GM21723 (cell line): ENCODE results near the gene CPSF7.
A peak's percentile ranks its signal among the peaks of the same experiment; 100 is the strongest.
"Not testable (repeated sequence)": the region's sequence is repeated elsewhere in the genome, so short reads cannot be mapped to it uniquely, and the experiment has no call there.

Experiments used
- ATAC-seq: cut with Tn5 transposase; IDR thresholded peaks from one replicate; pipeline ENCODE4 v1.9.1; 2021; ENCODE audit warnings: mild to moderate bottlenecking, moderate library complexity; ENCODE audit not compliant: unreplicated experiment

CPSF7 gene

DNA sequence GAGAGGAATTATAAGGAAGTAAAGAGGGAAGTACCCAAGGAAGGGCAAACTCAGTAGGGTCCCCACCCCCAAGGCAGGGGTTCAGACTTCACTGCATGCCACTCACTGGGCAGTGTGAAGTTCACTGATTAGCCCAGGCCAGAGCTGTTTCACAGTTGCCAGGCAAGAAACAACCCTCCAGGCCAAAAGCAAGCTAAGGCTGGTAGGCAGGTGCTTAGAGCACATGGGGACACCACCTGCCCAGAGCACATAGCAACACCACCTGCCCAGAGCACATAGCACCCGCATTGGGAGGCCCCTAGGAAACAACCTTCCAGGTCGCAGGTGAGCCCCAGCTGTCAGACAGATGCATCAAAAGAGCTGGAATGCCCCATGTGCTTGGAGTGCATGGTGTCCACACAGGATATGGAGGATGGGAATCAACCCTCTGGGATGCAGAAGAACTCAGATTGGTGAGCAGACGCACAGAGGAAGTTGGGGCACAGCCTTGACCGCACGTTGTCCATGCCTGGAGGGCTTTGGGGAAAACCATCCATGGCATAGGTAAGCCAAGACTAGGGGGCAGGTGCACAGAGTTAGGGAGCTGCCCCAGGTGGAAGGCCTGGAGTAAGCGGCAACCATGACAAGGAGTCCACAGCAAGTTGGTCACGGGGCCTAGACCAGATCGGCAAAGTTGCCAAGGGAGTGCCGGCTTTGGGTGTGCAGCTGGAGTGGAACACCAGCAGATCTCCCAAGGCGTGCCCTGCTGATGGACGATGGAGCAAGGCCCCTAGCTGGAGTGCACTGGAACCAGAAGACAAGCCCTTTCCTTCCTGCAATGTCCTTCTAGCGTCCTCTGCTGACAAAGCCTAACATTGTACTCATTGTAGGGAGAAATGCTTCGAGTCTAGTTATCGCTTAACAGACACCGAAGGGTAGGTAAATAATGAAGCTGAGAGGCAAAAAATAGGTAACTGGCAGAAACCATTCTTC lies 45.2 kb downstream of the CPSF7 start:
- no peak for ATAC-seq

DNA sequence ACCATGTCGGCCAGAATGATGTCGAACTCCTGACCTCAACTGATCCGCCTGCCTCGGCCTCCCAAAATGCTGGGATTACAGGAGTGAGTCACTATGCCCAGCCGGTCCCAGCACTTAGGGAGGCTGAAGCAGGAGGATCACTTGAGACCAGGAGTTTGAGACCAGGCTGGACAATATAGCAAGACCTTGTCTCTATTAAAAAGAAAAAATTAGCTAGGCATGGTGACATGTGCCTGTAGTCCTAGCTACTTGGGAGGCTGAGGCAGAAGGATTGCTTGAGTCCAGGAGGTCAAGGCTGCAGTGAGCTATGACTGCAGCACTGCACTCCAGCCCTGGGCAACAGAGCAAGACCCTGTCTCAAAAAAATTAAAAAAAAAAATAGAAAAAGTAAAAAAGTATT lies 45.9 kb downstream of the CPSF7 start:
- not testable (repeated sequence) for ATAC-seq

DNA sequence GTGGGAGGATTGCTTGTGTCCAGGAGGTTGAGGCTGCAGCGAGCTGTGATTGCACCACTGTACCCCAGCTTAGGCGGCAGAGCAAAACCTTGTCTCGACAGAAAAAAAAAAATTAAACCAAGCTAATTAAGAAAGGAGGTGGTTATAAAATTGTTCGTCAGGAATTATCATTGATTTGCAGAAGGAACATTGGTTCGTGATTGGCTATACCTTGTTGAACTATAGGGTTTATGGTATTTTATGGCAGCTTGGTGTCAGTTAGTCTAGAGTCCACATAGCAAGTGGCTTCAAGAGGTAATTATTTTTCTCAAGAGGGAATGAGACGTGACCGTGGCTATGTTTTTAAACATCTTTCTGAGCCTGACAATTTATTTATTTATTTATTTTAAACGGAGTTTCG lies 48.9 kb downstream of the CPSF7 start:
- ATAC-seq = no peak

DNA sequence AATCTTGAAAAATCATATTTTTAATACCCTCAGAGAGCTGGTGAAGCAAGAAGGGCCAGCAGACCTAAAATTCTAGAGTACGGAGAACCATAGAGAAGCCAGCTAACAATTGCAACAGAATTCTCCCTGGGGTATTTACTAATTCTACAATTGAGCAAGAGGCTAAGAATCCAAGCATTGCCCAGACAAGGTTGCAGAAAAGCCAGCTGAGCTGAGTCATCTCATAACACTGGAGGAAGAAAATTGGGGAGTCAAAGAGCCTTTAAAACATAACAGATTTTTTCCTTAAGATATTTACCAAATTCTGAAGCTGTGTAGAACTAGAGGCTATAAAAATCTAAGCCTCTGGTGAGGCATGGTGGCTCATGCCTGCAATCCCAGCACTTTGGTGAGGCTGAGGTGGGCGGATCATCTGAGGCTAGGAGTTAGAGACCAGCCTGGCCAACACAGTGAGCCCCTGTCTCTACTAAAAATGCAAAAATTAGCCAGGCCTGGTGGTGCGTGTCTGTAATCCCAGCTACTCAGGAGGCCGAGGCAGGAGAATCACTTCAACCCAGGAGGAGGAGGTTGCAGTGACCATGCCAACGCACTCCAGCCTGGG lies 51.0 kb downstream of the CPSF7 start:
- ATAC-seq = no peak

DNA sequence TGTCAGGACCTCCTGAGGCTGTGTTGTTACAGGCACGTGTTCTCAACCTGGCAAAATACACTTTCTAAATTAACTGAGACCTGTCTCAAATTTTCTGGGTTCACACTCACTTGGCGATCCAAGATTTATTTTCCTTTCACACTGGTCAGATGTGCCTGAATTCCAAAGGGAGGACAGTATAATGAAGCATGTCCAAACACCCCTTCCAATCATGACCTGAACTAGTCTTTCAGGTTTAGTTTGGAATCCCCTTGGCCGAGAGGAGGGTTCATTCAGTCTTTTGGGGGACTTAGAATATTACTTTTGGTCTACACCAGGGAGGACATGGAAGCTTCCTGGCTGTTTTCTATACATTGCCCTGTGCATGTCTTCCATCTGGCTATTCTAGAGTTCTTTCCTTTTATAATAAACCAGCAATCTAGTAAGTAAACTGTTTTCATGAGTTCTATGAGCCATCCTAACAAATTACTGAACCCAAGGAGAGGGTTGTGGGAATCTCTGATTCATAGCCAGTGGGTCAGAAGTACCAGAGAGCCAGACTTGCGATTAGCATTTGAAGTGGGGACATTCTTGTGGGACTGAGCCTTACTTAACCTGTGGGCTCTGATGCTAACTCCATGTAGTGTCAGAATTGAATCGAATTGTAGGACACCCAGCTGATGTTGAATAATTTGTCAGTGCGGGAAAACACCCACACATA lies 52.2 kb downstream of the CPSF7 start:
- ATAC-seq = no peak

DNA sequence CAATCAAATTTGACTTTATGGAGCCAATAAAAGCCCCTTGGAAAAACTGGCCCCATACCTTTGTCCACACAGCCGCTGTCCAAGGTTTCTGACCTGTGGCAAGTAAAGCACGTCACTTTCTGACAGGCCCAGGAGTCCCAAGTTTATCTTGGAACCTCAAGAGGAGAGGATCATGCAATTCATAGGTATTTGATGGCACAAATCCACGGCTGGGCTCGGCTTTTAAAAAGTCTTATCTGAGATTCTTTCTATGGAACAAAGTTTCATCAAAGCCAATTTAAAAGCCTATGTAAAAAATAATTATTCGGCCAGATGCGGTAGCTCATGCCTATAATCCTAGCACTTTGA lies 54.0 kb downstream of the CPSF7 start:
- ATAC-seq = no peak

DNA sequence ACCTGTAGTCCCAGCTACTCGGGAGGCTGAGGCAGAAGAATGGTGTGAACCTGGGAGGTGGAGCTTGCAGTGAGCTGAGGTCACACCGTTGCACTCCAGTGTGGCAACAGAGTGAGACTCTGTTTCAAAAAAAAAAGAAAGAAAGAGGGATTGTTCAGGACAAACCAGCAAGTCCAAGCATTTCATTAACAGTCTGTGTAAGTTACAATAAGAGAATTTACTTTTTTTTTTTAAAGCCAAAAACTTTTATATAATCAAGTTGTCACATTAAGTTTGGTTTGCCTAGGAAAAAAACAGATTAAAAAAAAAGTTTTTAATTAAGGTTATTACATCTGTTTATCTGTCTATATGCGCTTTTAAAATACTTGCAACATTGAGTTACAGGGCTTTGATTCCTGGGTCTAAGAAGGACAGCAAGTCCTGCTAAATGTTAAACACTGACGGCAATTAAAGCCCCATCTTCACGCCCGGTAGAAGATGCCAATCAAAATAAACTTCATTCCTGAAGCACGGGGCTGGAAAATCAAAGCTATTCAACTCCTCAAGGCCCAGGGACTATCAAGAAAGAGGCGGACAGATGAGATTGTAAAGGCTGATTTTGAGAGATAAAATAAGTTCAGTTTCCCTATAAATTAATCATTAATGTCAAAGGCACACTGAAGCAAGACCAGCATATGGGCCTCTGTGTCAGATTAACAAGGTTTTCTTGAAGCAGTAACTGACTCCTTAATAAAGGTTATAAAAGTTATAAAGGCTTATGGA lies 56.9 kb downstream of the CPSF7 start:
- ATAC-seq = no peak

DNA sequence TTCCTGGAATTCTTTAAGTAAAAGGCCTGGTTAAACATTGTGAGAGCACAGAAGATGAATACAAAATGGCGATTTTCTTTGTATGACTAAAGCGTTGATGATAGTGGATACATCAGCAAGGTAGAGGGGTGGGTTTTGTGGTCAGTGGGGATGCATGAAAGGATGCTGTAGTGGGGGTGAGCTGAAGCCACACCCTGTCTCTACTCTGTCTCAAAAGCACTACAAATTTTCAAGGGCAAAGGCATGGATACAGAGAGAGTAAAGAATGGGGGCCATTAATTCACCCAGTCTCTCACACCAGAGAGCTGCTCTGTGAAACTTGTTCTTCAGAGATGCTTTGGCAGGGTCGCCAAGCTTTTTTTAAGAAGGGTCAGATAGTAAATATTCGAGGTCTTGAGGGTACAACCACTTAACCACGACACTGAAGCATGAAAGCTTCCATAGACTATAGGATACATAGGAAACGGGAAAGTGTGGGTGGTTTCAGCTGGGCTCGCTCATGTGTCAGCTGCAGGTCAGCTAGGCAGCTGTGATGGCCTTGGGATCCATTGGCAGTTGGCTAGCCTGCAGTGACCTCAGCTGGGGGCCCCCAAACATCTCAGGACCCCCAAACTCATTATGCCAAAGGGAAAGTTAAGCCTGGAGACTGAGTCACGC lies 59.3 kb downstream of the CPSF7 start:
- no peak for ATAC-seq

DNA sequence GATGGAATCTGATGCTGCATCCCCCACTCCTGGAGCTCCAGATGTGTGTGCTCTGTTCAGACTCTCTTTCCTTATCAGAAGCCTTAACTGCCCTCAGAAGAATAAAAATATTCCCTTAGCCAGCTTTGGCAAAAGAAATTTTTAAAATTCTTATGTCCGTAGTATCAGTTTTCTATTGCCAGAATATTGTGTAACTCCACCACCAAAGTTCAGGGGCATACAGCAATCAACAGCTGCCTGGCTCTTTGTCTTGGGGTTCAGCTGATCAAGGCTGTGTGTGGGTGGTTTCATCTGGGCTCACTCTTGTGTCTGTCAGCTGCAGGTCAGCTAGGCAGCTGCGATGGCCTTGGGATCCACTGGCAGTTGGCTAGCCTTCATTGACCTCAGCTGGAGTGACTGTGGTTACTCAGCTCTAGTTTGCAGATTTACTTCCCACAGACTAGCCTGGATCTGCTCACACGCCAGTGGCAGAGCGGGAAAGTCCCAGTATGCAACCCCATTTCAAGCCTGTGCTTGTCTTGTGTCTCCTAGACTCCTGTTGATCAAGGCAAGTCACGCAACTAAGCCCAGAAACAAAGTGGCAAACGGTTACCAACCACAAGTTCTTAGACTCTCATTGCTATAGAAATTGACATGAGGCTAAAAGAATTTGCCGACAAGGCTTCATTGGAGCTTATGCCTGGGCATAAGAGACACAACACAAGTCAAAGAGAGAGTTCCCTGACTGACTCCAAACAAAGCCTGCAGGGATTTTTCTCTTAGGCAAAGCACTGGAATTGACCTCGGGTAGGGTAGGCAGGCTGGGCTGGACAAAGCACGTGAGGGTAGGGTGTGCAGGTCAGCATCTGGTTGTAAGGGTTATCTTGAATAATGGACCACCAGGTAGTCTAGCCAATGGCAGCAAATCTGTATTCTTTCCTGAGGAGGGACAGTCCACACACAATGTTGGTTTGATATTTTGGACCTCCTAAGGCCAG lies 60.1 kb downstream of the CPSF7 start:
- no peak for ATAC-seq

DNA sequence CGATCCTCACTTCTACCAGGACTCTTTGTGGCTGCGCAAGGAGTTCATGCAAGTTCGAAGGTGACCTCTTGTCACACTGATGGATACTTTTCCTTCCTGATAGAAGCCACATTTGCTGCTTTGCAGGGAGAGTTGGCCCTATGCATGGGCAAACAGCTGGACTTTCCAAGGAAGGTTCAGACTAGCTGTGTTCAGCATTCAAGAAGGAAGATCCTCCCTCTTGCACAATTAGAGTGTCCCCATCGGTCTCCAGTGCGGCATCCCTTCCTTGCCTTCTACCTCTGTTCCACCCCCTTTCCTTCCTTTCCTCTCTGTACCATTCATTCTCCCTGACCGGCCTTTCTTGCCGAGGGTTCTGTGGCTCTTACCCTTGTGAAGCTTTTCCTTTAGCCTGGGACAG lies 61.1 kb downstream of the CPSF7 start:
- no peak for ATAC-seq

DNA sequence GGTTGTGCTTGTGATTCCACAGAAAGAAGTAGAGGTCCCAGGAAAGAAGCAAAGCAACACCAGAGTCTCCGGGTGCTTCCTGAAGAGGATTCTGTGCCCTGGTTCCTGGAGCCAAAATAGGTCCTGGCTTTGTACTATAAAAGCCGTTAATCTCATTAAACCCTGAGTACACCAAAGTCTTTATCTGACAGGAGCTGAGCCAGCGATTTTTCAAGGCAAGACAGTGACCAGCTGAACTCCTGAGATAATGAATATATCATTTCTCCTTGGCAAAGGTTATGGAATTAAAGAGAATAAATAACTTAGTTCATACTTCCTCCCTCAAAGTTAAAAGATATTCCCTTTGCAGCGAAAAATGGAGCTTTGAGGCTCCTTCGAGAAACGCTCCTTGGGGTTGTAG lies 62.4 kb downstream of the CPSF7 start:
- ATAC-seq = no peak

DNA sequence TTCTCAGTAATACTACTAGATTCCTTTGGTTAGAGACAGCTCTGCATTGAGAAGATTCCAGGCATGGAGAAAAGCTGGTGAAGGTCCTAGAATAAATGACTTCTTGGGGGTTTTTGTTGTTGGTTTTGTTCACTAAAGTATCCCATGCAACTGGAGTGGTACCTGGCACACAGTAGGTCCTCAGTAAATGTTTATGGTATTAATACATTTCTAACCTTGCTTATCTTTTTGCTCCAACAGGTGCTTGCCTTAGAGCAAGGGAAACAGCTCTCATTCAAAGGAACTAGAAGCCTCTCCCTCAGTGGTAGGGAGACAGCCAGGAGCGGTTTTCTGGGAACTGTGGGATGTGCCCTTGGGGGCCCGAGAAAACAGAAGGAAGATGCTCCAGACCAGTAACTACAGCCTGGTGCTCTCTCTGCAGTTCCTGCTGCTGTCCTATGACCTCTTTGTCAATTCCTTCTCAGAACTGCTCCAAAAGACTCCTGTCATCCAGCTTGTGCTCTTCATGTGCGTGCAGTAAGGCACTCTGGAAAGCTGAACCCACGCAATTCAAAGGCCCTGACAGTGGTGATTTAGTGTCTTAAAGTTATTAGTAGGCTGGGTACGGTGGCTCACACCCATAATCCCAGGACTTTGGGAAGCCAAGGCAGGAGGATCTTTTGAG lies 65.6 kb downstream of the CPSF7 start:
- ATAC-seq = no peak

DNA sequence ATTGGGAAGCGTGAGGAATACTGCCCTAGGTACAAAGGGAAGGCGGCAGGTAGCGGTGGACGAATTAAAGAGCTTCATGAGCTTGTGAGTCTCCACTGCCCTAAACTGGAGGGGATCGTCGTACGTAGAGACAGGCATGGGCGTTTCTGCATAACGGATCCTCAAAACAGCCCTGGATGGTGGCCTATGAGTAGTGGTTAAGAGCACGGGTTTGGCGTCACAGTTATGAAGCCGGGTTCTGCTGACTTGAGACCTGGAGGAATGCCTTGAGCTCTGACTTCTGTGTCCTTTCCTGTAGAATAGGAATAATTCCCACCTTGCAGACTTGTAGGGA lies 67.3 kb downstream of the CPSF7 start:
- no peak for ATAC-seq

DNA sequence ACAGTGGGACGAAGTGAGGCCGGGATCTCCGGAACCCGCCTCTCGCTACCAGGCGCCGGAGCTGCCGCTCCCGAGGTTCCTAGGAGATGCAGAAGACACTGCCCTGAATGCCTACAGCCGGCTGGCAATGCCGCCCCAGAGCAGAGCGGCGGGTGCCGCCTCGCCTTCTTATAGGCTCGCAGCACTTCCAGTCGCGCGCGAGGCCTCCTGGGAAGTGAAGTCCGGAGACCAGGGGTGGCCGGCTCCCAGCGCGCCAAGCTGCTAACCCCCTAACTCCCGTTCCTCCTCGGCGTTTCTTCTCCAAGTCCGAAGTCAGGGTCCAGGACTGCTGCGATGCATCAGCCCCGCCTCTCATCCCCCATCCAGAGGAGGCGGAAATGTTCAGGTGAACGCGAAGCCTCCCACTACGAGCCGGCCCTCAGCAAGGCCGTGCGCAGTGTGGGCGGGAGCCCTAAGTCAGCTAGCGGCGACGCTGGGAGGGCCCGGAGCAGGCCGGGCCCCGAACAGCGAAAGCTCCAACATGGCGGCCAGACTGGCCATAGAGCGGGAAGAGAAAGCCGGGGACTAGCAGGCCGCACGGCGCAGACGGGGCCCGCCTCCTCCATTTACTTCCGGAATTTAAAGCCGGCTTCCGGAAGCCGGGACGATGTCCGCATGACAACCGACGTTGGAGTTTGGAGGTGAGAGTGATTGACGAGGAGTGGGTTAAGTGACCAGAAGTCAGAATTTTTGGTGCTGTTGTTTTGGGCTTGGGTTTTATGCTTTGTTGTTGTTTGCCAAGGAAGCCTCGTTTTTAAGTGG lies 67.8 kb downstream of the CPSF7 start, which contains the start of the genes CYB561A3 and TMEM138:
Gene CYB561A3, minus strand, starts transcription at position 142 of the 801 bp plus-strand sequence. CDS start 5,169 bp downstream, outside the sequence.
Gene TMEM138, plus strand, starts transcription at position 634 of the 801 bp plus-strand sequence. CDS start 2,017 bp downstream, outside the sequence.
- peak; percentile 82 for ATAC-seq

DNA sequence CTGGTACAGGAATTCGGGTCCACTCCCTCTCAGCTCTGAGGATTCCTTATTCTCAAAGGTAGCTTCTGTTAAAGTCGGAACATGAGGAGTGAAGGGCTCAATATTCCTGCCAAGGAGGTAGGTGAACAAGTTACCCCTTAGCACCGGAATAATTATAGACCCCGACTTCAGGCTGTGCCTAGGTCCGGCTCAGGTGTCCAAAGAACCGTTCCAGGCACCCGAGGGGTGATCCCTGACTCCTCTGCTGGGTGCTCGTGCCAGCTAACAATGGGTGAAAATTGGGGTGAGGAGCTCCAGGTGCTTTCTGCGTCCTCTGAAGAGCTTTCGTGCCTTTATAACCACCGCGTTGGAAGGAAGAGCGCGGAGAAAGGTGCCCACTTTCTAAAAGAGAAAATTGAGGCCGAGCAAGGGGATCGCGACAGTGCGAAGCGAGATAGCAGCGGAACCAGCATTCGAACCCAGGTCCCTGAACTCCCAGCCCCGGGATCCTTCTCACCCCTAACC lies 68.5 kb downstream of the CPSF7 start:
- ATAC-seq = no peak

DNA sequence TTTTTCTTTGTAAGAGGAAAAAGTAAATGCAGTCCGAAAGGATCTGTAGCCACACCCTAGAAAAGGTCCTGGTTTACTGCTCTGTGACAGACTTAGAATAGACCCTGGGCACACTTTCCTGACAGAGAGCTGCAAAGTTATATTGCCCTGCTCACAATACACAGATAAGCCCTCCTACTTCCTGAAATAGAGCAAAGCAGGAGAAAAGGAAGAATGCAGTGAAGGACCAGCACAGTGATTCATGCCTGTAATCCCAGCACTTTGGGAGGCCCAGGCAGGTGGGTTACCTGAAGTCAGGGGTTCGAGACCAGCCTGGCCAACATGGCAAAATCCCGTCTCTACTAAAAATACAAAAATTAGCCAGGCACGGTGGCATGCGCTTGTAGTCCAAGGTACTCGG lies 70.3 kb downstream of the CPSF7 start:
- no peak for ATAC-seq

DNA sequence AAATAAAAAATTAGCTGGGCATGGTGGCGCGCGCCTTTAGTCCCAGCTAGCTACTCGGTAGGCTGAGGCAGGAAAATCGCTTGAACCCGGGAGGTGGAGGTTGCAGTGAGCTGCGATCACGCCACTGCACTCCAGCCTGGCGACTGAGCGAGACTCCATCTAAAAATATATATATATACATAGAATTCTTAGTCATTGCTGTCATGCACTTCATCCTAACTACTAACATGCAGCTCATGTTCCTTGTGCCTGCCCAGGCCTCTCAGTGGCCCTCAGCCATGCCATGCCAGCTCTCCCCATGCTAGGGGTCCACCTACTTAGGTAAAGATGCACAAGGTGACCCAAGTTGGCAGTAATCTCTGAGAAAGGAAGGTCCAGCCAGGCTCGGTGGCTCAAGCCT lies 71.2 kb downstream of the CPSF7 start:
- no peak for ATAC-seq

DNA sequence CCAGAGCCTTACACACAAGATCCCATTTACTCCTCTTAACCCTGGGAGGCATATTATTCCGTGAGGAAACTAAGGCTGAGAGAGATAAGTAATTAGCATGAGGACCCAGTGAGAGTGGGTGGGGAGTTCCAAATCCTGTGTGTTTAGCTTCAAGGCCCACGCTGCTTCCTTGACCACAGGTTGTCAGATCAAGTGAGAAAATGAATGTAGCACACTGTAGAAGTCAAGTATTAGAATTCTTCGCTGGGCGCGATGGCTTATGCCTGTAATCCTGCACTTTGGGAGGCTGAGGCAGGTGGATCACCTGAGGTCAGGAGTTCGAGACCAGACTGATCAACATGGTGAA lies 71.9 kb downstream of the CPSF7 start:
- no peak for ATAC-seq
